CD4-positive, alpha-beta T cell treated with Interleukin-2 at 100 ng/mL for 4 hours (primary cell): Measurements from ENCODE around the gene BORCS5.
"Not testable (repeated sequence)": the region's sequence is repeated elsewhere in the genome, so short reads cannot be mapped to it uniquely, and the experiment has no call there.

ENCODE experiments used
- DNase-seq: peaks from one replicate; pipeline ENCODE4 v3.0.0-alpha.2; 2020; ENCODE audit warnings: low spot score

Gene BORCS5

DNA sequence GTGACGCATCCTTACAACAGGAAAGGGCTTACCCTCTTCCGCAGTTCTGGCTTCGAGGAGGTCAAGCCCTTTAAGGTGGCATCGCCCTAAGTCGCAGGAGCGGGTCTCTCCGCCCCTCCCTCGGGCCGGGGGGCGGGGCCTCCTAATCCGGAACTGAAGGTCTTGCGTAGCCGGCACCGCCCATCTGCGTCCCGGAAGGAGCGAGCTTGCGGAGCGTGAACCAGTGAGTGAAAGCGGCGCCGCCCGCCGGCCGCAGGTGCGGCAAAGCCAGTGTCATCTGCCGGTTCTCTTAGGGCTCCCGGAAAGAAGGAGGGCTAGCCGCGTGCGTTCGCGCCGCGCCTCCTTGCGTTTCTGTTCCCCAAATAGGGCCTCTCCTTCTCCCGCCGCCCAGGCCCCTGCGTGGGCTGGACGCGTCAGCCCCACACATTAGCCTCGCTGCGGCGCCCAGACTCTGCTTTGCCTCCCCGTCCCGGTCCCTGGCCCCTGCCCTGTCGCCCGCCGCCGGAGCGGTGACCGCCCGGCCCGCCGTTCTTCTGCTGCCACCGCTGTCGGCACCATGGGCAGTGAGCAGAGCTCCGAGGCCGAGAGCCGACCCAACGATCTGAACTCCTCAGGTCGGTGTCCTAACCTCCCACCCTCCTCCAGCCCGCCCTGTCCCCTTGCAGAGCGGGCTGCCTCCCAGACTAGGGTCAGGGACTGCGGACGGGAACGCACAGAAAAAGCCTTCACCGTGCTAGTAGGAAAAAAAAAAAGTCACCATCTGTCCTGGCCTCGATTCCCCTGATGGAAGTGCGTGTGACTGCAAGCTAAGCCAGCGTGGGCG is at the start of gene BORCS5:
Gene BORCS5 (plus strand): TSS at position 183 of the 823 bp plus-strand sequence. CDS start 374 bp downstream, at position 557.
- DNase-seq: peak; percentile 99

- not testable (repeated sequence) for DNase-seq
Measured at GRCh38 chr12:12310695-12311094, 46.2 kb upstream of the BORCS5 start.

DNA sequence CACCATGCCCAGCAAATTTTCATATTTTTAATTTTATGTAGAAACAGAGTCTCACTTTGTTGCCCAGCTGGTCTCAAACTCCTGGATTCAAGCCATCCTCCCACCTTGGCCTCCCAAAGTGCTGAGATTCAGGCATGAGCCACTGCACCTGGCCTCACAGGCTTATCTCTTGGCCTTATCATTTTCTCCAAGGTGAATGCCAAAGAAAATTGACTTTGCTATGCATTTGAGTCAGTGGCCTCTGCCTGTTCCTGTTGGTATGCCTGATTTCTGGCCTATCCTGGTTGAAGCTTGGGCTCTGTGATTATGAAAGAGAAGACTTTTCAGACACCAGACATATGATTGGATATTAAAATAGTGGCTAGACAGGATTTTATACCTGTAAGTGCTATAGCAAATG is 41.0 kb upstream of the BORCS5 start:
- no peak for DNase-seq

- DNase-seq: no peak
Measured at GRCh38 chr12:12319451-12320183, 37.3 kb upstream of the BORCS5 start.

GRCh38 chr12:12323118-12323517 is 33.8 kb upstream of the BORCS5 start:
- DNase-seq: no peak

GRCh38 chr12:12323591-12323990 is 33.3 kb upstream of the BORCS5 start:
- DNase-seq: no peak

- no peak for DNase-seq
Measured at GRCh38 chr12:12326262-12326661, 30.6 kb upstream of the BORCS5 start.

DNA sequence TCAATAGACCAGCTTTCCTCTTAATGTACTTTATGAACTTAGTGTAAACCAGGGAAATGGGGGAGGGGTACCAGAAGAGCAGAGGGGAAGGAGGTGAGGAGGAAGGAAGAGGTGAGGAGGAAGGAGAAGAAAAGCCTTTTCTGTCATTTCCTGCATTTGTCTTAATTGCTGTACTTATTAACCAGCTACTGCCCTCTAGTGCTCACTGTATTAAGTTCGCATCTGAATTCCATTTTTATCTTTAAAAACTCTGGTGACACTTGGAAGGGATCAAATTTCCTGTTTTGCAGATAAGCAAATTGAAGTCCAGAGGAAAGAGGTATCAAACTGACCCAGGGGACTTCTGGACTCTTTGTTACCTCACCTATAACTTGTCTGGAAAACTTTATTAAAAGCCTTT is 29.1 kb upstream of the BORCS5 start:
- peak; percentile 64 for DNase-seq

DNA sequence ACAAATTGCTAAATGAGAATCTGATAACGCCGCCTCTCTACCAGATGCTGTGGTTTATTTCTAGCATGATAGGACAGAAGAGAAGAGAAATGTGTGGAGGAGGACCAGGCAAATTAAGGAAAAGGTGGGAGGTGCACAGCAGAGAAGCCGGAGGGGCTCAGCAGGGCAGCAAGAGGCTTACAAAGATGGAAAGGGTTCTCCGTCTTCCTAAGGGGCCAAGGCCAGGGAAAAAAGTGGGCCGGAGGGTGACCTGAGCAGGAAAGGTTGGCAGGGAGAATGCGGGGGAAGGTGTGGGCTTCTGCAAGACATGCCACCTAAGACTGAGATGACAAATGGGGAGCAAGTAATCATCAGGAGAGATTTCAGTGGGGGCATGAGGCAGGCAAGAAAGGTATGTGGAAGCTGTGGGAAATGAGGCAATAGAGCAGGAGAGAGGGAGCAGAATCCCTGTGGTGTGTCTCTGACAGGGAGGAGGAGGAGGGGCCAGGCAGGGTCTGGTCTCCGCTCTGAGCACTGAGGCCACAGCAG is 25.6 kb upstream of the BORCS5 start:
- DNase-seq: no peak

- DNase-seq: no peak
Measured at GRCh38 chr12:12331896-12332295, 25.0 kb upstream of the BORCS5 start.

DNA sequence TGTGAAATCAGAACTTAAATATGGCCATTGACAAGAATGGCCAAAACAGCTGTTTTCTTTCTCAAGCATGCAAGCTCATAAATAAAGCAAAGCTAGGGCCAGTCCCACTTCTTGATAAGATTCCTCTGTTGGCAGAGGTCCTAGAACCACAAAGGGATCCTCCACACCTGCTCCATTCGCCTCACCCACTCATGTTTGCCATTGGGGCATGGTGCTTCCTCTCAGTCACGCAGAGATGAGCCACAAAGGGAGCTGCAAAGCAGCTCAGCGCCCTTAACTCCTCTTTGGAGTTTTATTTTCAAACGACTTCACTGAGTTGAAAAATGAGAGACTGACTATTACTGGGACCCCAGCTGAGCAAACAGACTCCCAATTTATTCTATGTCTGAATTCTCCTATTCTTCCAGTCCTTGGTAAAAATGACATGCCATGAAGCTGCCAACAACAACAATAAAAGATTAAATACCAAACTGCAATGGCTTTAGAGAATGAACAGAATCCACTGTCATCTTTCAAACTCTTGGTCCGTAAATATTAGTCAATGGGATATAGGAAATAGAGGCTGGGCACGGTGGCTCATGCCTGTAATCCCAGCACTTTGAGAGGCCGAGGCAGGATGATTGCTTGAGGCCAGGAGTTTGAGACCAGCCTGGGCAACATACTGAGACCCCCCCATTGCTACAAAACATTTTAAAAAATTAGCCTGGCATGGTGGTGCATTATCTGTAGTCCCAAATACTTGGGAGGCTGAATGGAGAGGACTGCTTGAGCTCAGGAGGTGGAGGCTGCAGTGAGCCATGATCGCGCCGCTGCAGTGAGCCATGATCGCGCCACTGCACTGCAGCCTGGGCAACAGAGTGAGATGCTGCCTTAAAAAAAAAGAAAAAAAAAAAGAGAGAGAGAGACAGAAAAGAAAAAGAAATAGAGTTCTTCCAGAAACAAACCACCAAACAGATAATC is 23.2 kb upstream of the BORCS5 start:
- DNase-seq: no peak

- peak; percentile 66 for DNase-seq
Measured at GRCh38 chr12:12334367-12335040, 22.4 kb upstream of the BORCS5 start.

DNA sequence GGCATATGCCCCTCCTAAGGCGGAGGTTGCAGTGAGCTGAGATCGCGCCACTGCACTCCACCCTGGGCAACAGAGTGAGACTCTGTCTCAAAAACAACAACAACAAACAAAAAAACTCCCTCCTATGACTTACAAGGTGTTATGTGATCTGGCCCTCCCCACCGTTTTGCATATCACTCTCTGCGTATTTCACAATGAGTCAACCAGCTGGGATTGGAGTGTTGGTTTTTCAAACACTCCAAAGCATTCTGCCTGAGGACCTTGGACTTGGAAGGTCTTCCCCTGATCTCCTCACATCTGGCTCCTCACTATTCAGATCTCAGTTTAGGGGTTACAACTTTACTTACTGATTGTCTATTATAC is 20.8 kb upstream of the BORCS5 start:
- no peak for DNase-seq

DNA sequence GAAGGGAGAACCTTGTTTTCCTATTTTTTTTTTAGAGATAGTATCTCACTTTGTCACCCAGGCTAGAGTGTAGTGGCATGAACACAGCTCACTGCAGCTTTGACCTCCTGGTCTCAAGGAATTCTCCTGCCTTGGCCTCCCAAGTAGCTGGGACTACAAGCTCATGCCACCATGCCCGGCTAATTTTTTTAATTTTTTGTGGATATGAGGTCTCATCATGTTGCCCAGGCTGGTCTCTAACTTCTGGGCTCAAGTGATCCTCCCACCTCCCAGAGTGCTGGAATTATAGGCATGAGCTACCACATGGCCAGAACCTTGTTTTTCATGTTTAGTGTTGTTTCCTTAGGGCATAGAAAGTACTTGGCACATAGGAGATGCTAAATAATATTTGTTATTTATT is 20.4 kb upstream of the BORCS5 start:
- no peak for DNase-seq

GRCh38 chr12:12338527-12339168 is 18.2 kb upstream of the BORCS5 start:
- DNase-seq: no peak

DNA sequence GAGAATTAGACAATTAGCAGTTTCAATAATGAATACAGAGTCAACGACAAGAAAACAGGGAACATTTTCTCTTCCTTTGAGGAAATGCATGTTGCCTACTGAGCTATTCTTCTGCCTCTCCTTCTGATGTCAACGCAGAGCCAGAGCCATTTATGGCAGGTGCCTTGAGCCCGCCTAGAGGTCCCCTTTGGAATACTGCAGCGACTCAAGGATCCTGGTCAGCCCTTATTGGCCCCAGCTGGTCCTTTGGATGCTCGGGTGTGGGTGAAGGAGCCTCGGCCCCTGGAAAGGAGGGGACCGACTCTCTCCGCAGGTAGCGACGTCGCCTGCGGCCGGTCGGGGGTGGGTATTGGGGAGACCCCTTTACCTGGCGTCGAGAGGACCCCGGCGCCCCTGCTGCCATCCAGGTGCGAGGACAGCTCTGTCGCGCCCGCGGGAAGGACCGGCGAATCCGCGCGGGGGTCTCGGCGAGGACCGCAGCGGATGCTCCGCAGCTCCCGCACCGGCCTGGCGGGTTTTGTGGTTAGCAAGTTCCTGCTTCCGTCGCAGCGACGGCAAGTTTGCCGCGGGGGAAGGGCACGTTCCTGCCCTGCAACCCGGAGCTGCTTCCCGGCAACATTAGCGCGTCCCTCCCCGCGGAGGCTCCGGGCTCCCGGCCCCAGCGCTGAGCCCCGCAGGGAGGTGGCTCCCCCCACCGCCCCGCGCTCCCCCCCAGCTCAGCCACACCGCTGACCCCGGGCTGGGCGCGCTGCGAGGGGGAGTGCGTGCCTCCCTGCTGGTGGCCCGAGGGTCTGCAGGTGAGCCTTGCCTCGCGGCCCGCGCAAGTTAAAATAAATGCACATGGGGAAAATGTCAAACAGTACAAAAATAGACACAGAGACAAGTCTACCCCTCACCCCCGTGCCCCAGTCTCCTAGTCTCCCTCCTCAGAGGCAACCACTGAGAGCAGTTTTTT is 6.9 kb upstream of the BORCS5 start, which contains the start of gene MANSC1:
Gene MANSC1 (minus strand): TSS at position 532 of the 955 bp plus-strand sequence. CDS start 6,928 bp downstream, outside the sequence.
- peak; percentile 37 for DNase-seq

DNA sequence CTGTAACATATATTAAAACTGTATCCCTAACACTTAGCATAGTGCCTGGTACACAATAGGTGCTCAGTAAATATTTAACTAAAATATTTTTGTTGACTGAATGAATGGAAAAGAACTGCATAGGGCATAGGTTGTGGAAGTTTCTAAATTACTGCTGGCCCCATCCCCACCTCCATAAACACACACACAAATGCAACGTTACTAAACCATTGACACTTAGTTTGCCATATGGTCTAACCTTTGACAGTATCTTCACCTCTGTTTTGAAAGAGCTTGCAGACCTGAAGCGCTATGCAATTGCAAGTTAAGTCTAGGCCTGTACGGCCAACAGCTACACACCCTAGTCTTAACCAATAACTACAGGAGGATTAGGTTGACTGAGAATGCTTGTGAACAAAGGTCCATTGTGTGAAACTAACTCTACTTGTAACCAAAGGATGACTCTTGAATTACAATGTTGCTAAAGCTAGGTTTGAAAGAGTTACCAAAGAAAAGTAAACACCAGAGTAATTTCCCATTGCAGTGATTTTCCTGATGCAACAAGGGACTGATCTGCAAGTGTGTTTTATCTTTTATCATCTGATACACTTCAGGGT is 5.9 kb upstream of the BORCS5 start:
- DNase-seq: no peak

DNA sequence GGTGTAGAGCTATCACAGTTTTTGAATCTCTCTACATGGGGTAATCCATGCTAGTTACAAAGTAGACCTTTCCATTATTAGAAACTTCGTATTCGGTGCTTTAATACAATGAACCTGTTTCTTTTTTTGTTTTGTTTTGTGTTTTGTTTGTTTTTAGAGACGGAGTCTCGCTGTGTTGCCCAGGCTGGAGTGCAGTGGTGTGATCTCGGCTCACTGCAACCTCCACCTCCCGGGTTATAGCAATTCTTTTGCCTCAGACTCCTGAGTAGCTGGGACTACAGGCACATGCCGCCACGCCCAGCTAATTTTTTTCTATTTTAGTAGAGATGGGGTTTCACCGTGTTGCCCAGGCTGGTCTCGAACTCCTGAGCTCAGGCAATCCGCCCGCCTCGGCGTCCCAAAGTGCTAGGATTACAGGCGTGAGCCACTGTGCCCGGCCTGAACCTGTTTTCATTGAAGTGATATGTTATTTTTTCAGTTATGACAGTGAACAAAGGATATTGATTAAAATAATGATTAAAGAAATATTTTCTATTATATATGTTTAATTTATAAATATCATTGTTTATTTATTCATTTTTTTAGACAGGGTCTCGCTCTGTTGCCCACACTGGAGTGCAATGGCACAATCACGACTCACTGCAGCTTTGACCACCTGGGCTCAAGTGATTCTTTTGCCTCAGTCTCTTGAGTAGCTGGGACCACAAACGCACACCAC is 5.3 kb upstream of the BORCS5 start:
- not testable (repeated sequence) for DNase-seq
